Measurements from ENCODE around the gene SLC6A19. TPM values are rescaled to one million over a fixed set of nuclear protein-coding genes. Genes with fewer than 3 reads are reported as not detected.

SLC6A19 gene
- total and polyA plus RNA-seq, 4 donors, result 0.06 TPM; not detected in 3

GRCh38 chr5:1180096-1180495 lies 21.3 kb upstream of the SLC6A19 start:
- Histone ChIP-seq H3K9ac (ENCODE audit: insufficient read depth in 1 of 2, low read length in 2 of 2) (no peak overlapping the region), H3K4me1 (ENCODE audit: control insufficient read depth in 5 of 5, insufficient read depth in 5 of 5, low read length in 5 of 5) (peaks cover 0 to 7% (median 2%) of the 10 kb centered on the region in 5 donors), H3K27me3 (ENCODE audit: control insufficient read depth in 3 of 3, insufficient read depth in 3 of 3, low read length in 2 of 3) (no peaks in the 10 kb centered on the region), H3K36me3 (ENCODE audit: control insufficient read depth in 4 of 4, insufficient read depth in 4 of 4, low read length in 4 of 4) (no peaks in the 10 kb centered on the region), H3K9me3 (ENCODE audit: control insufficient read depth in 4 of 4, insufficient read depth in 3 of 4, low read length in 3 of 4) (peaks cover 0 to under 1% (median 0%) of the 10 kb centered on the region in 4 donors), H3K27ac (ENCODE audit: low read depth in 1 of 2, low read length in 1 of 2) (no peak overlapping the region), H3K4me3 (no peak overlapping the region)
- no peak for TF ChIP-seq CTCF (IDR thresholded peaks at IDR 0.05; ENCODE audit: control extremely low read depth, extremely low read depth)
- WGBS, 2 donors, result 90 to 94% methylated on average over 2 to 20 of the region's 20 CpGs
- DNase-seq, result no peak
- no peak for ATAC-seq (ENCODE audit: insufficient read depth, low FRiP score)

GRCh38 chr5:1180841-1181271 lies 20.5 kb upstream of the SLC6A19 start:
- Histone ChIP-seq H3K9me3 (ENCODE audit: control insufficient read depth in 4 of 4, insufficient read depth in 3 of 4, low read length in 3 of 4) (peaks cover 0 to 4% (median 0%) of the 10 kb centered on the region in 4 donors), H3K27me3 (ENCODE audit: control insufficient read depth in 3 of 3, insufficient read depth in 3 of 3, low read length in 2 of 3) (no peaks in the 10 kb centered on the region), H3K9ac (ENCODE audit: insufficient read depth in 1 of 2, low read length in 2 of 2) (no peak overlapping the region), H3K4me1 (ENCODE audit: control insufficient read depth in 5 of 5, insufficient read depth in 5 of 5, low read length in 5 of 5) (peaks cover 0 to 13% (median 7%) of the 10 kb centered on the region in 5 donors), H3K4me3 (no peak overlapping the region), H3K36me3 (ENCODE audit: control insufficient read depth in 4 of 4, insufficient read depth in 4 of 4, low read length in 4 of 4) (no peaks in the 10 kb centered on the region), H3K27ac (ENCODE audit: low read depth in 1 of 2, low read length in 1 of 2) (no peak overlapping the region)
- WGBS, 2 donors, result 84 to 86% methylated on average over 18 to 20 of the region's 20 CpGs
- DNase-seq (no peak), ATAC-seq (ENCODE audit: insufficient read depth, low FRiP score) (no peak)
- no peak for TF ChIP-seq CTCF (IDR thresholded peaks at IDR 0.05; ENCODE audit: control extremely low read depth, extremely low read depth)

GRCh38 chr5:1181451-1182359 lies 19.7 kb upstream of the SLC6A19 start:
- ATAC-seq (ENCODE audit: insufficient read depth, low FRiP score), result no peak

More at GRCh38 chr5:1181451-1182359, 19.7 kb upstream of the SLC6A19 start:
- Histone ChIP-seq H3K9me3 (ENCODE audit: control insufficient read depth in 4 of 4, insufficient read depth in 3 of 4, low read length in 3 of 4) (peaks cover 0 to 4% (median 0%) of the 10 kb centered on the region in 4 donors), H3K9ac (ENCODE audit: insufficient read depth in 1 of 2, low read length in 2 of 2) (no peak overlapping the region), H3K4me1 (ENCODE audit: control insufficient read depth in 5 of 5, insufficient read depth in 5 of 5, low read length in 5 of 5) (peaks cover 0 to 18% (median 8%) of the 10 kb centered on the region in 5 donors), H3K27me3 (ENCODE audit: control insufficient read depth in 3 of 3, insufficient read depth in 3 of 3, low read length in 2 of 3) (no peaks in the 10 kb centered on the region), H3K4me3 (no peak overlapping the region), H3K36me3 (ENCODE audit: control insufficient read depth in 4 of 4, insufficient read depth in 4 of 4, low read length in 4 of 4) (no peaks in the 10 kb centered on the region), H3K27ac (ENCODE audit: low read depth in 1 of 2, low read length in 1 of 2) (no peak overlapping the region)
- no peak for TF ChIP-seq CTCF (IDR thresholded peaks at IDR 0.05; ENCODE audit: control extremely low read depth, extremely low read depth)
- peak in 1 of 3 donors; percentile 56 for DNase-seq
- WGBS, 2 donors, result 74 to 83% methylated on average over 26 to 27 of the region's 27 CpGs

All from lung (tissue), 12 donors.